ENCODE measurements around the gene ALDH1L1. TPM values are rescaled to one million over a fixed set of nuclear protein-coding genes. Genes with fewer than 3 reads are reported as not detected.

ALDH1L1 gene
- total RNA-seq, 1 experiment from 2014 or later: 0.41 TPM

DNA sequence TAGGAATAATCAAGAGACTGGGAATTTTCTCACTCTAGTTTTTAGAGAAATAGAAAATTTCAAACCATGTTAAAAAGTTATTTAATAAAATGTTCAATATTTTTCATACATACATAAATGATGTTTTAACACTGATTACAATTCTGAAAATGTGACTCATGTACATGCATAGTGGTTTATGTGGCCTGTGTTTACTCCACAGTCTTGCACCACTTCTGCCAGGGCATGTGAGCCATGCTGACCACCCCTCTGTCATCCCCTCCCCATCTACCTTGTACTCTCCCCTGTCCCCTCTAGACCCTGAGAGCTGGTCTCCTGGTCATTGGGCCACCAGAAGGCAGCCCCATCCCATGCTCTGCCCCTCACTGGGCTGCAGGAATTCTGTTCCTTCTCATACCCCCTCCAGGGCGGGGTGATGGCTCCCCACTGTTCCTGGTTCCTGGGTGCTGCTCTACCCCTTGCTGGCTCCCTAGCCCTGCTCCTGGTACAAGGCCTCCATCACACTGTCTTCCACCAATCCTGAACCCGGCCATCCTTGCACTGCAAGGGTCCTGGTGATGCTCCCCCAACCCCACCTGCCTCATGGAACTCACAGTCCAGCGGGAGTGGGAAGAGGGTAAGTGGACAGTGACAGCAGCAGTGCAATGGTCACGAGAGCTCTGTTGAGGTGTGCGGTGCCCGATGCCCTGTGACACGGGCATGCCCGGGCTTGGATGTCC lies 72.3 kb downstream of the ALDH1L1 start:
- Mint-ChIP-seq H3K27ac (ENCODE audit: unreplicated experiment) (no peak overlapping the region), H3K4me1 (ENCODE audit: low read depth, unreplicated experiment) (no peaks in the 10 kb centered on the region), H3K36me3 (ENCODE audit: insufficient read depth, unreplicated experiment) (no peaks in the 10 kb centered on the region), H3K27me3 (ENCODE audit: insufficient read depth, unreplicated experiment) (no peaks in the 10 kb centered on the region), H3K4me3 (ENCODE audit: unreplicated experiment) (no peak overlapping the region), H3K9me3 (ENCODE audit: unreplicated experiment) (no peaks in the 10 kb centered on the region)
- Histone ChIP-seq H3K4me1 (no peaks in the 10 kb centered on the region), H3K27me3 (replicated peaks; ENCODE audit: control insufficient read depth, insufficient read depth, low read length) (no peaks in the 10 kb centered on the region), H3K9me3 (no peaks in the 10 kb centered on the region), H3K4me3 (ENCODE audit: low read depth, low read length) (no peak overlapping the region), H3K36me3 (ENCODE audit: control insufficient read depth, insufficient read depth, low read length) (no peaks in the 10 kb centered on the region)
- no peak for DNase-seq
- CTCF ChIA-PET: no interaction called here
- TF ChIP-seq, protein P1, sequence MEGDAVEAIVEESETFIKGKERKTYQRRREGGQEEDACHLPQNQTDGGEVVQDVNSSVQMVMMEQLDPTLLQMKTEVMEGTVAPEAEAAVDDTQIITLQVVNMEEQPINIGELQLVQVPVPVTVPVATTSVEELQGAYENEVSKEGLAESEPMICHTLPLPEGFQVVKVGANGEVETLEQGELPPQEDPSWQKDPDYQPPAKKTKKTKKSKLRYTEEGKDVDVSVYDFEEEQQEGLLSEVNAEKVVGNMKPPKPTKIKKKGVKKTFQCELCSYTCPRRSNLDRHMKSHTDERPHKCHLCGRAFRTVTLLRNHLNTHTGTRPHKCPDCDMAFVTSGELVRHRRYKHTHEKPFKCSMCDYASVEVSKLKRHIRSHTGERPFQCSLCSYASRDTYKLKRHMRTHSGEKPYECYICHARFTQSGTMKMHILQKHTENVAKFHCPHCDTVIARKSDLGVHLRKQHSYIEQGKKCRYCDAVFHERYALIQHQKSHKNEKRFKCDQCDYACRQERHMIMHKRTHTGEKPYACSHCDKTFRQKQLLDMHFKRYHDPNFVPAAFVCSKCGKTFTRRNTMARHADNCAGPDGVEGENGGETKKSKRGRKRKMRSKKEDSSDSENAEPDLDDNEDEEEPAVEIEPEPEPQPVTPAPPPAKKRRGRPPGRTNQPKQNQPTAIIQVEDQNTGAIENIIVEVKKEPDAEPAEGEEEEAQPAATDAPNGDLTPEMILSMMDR (IDR thresholded peaks at IDR 0.05; ENCODE audit: insufficient read depth in 1 of 2, low read depth in 1 of 2, low read length in 1 of 2, severe bottlenecking in 1 of 2, unreplicated experiment in 1 of 2): no peak
- intact Hi-C loops (cut with micrococcal nuclease; ENCODE audit: unreplicated experiment): no loop called here
- no TSS peak for BruUV-seq (replicated peaks)
- POLR2A ChIA-PET: no interaction called here

DNA sequence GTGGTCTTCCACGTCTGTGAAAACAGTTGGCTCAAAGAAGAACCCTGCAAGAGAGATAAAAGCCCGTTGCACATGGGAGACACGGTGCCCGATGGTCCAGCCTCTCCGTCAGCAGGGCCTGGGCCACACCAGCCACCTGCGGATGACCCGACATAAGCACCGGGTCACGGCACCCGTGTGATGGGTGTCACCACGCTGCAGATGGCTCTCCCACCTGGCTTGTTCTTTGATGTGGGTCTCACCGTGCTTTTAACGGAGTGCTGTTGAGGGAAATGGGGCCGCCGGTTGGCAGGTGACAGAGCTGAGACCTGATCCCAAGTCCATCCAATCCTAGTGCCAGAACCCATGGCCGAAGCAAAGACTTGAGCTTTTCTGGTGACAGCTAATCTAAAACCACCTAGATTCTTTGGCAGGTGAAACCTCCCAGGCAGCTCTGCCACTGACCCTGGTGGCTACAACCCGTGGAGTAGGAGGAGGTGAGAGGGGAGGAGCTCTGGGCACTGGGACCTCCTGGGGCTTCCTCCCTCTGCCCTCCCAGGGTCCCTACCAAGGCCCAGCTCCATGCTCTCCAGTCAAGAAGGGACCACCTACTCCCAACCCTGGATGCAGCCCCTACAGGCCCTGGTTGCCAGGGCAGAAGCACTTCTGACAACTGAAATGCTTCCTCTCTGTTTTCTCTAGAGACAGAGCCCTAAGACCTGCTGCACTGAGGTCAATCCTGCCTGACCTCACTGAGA lies 73.0 kb downstream of the ALDH1L1 start:
- H3K4me1 Mint-ChIP-seq (ENCODE audit: low read depth, unreplicated experiment): no peaks in the 10 kb centered on the region
- no peaks in the 10 kb centered on the region for H3K27me3 Mint-ChIP-seq (ENCODE audit: insufficient read depth, unreplicated experiment)

More for the DNA sequence above, 73.0 kb downstream of the ALDH1L1 start:
- intact Hi-C loops (cut with micrococcal nuclease; ENCODE audit: unreplicated experiment): no loop called here
- Histone ChIP-seq H3K4me3 (ENCODE audit: low read depth, low read length) (no peak overlapping the region), H3K36me3 (ENCODE audit: control insufficient read depth, insufficient read depth, low read length) (no peaks in the 10 kb centered on the region), H3K4me1 (no peaks in the 10 kb centered on the region), H3K9me3 (no peaks in the 10 kb centered on the region), H3K27me3 (replicated peaks; ENCODE audit: control insufficient read depth, insufficient read depth, low read length) (no peaks in the 10 kb centered on the region)
- TF ChIP-seq, protein P1 (IDR thresholded peaks at IDR 0.05; ENCODE audit: insufficient read depth in 1 of 2, low read depth in 1 of 2, low read length in 1 of 2, severe bottlenecking in 1 of 2, unreplicated experiment in 1 of 2): no peak
- ChIA-PET POLR2A (no interaction called here), CTCF (no interaction called here)
- Mint-ChIP-seq H3K27ac (ENCODE audit: unreplicated experiment) (no peak overlapping the region), H3K9me3 (ENCODE audit: unreplicated experiment) (no peaks in the 10 kb centered on the region), H3K4me3 (ENCODE audit: unreplicated experiment) (no peak overlapping the region), H3K36me3 (ENCODE audit: insufficient read depth, unreplicated experiment) (no peaks in the 10 kb centered on the region)
- DNase-seq: no peak
- no TSS peak for BruUV-seq (replicated peaks)

Measured in Caco-2 (cell line).